Measurements from ENCODE around the gene SUMO1.
"Not testable (repeated sequence)": the region's sequence is repeated elsewhere in the genome, so short reads cannot be mapped to it uniquely, and the experiment has no call there.

SUMO1 gene

GRCh38 chr2:202238234-202239197 lies at the start of gene SUMO1:
Gene SUMO1, minus strand, starts transcription at chr2:202238597. Its CDS starts 146 bp downstream, at chr2:202238451.
- DNase-seq: peak; percentile 85

- DNase-seq: no peak
These were observed 48.2 kb upstream of the SUMO1 start for GRCh38 chr2:202286595-202286994.

- peak; percentile 56 for DNase-seq
These were observed 40.5 kb upstream of the SUMO1 start for GRCh38 chr2:202278944-202279343.

- DNase-seq: no peak
These were observed 39.8 kb upstream of the SUMO1 start for GRCh38 chr2:202278036-202278760.

- not testable (repeated sequence) for DNase-seq
These were observed 37.8 kb upstream of the SUMO1 start for GRCh38 chr2:202276078-202276720.

- no peak for DNase-seq
These were observed 32.1 kb upstream of the SUMO1 start for GRCh38 chr2:202270487-202270886.

GRCh38 chr2:202269585-202269984 lies 31.2 kb upstream of the SUMO1 start:
- DNase-seq: no peak

GRCh38 chr2:202267495-202267894 lies 29.1 kb upstream of the SUMO1 start:
- DNase-seq: no peak

- DNase-seq: peak; percentile 97
These were observed 27.3 kb upstream of the SUMO1 start, which contains the start of gene NOP58 for GRCh38 chr2:202265467-202266277. Gene NOP58, plus strand, starts transcription at chr2:202265763. Its CDS starts 179 bp downstream, at chr2:202265942.

- no peak for DNase-seq
These were observed 23.1 kb upstream of the SUMO1 start for GRCh38 chr2:202261531-202261930.

GRCh38 chr2:202251494-202251893 lies 13.1 kb upstream of the SUMO1 start:
- DNase-seq: no peak

GRCh38 chr2:202249521-202250253 lies 11.3 kb upstream of the SUMO1 start:
- DNase-seq: no peak

GRCh38 chr2:202247710-202248109 lies 9.3 kb upstream of the SUMO1 start:
- DNase-seq: not testable (repeated sequence)

- DNase-seq: no peak
These were observed 587 bp downstream of the SUMO1 start for GRCh38 chr2:202237787-202238233.

GRCh38 chr2:202221873-202222272 lies 16.5 kb downstream of the SUMO1 start:
- DNase-seq: no peak

- no peak for DNase-seq
These were observed 23.2 kb downstream of the SUMO1 start for GRCh38 chr2:202215179-202215578.

- no peak for DNase-seq
These were observed 29.9 kb downstream of the SUMO1 start for GRCh38 chr2:202208526-202208925.

GRCh38 chr2:202204855-202205254 lies 33.5 kb downstream of the SUMO1 start:
- no peak for DNase-seq

- DNase-seq: no peak
These were observed 35.0 kb downstream of the SUMO1 start for GRCh38 chr2:202203348-202203747.

GRCh38 chr2:202201220-202202160 lies 36.9 kb downstream of the SUMO1 start:
- DNase-seq: no peak
